GM21737 (cell line): ENCODE measurements around the gene ABHD1.
"Not testable (repeated sequence)": the region's sequence is repeated elsewhere in the genome, so short reads cannot be mapped to it uniquely, and the experiment has no call there.

ENCODE experiments used
- ATAC-seq: cut with Tn5 transposase; IDR thresholded peaks from one replicate; pipeline ENCODE4 v1.9.1; 2021; ENCODE audit warnings: mild to moderate bottlenecking, moderate library complexity; ENCODE audit not compliant: unreplicated experiment

The ABHD1 gene

DNA sequence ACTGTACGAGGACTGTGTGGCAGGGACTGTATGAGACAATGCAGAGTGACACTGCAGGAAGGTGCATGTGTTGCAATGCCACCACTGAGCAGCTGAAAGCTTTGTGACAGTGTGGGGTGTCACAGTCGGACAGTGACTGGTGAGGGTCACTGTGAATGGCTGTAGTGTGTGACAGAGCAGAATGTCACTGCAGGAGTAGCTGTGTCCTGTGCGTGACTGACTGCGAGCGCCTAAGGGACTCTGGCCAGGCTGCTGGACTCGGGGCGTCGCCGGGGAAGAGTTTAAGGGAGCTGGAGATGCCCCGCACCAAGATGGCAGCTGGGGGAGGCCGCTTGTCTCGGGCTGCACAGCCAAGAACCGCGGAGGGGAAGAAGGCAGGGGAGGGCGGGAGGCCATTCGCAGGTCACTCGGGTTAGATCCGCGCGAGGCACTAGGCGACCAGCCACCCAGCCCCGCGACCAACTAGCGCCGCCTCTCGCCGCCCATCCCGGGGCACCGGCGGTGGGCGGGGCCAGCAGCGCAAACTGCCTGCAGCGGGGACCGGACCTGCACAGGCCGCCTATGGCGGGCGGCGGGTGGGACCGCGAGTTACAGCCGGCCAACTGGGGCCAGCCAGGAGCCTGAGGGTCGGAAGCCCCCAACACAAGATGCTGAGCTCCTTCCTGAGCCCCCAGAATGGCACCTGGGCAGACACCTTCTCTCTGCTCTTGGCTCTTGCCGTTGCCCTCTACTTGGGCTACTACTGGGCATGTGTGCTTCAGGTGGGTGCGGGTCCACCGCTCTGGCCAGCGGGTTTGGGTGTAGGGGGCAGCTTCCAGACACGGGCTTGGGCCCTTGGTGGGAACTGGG is at the start of gene ABHD1:
Gene ABHD1, plus strand, starts transcription at position 514 of the 849 bp plus-strand sequence. Its CDS starts 134 bp downstream, at position 648.
- peak; percentile 71 for ATAC-seq

DNA sequence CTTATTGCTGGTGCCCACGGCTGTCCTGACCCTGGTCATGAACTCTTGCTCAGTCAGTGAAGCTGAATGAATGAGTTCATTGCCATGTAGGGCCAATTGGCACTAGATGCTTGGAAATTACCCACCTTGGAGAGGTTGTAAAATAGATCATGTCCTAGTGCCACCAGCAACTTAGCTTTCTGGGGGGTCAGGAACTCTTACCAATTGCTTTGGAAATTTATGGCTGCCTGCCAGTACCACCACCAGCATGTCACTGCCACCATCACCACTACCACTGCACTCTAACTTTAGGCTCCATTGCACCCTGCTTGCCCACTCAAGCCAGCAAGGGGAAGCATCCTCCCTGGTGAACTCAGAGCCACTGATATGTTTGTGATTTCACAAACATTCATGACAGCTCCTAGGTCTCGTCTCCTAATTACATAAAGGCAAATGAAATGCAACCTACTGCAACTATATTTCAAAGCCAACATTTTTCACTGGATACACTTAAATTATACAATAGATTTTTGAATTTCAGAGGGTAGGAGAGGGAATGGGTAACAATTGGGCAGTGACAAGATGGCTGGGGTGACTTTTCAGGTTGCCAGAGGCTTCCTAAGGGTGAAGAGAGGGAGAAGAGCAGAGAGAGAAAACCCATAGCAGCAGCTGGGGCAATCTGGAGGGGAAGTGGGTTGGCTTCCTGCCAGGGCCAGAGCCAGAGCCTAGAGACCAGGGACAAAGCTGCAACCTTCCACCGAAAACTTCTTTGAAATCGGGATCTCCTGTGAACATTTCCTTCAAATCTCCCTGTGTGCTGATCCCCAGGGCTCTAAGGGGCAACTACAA is 48.7 kb upstream of the ABHD1 start:
- ATAC-seq, result no peak

DNA sequence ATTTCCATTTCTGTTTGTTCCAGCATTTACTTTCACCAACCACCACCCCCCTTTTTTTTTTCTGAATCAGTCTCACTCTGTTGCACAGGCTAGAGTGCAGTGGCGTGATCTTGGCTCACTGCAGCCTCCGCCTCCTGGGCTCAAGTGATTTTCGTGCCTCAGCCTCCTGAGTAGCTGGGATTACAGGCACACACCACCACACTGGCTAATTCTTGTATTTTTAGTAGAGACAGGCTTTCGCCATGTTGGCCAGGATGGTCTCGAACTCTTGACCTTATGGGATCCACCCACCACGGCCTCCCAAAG is 48.1 kb upstream of the ABHD1 start:
- not testable (repeated sequence) for ATAC-seq

DNA sequence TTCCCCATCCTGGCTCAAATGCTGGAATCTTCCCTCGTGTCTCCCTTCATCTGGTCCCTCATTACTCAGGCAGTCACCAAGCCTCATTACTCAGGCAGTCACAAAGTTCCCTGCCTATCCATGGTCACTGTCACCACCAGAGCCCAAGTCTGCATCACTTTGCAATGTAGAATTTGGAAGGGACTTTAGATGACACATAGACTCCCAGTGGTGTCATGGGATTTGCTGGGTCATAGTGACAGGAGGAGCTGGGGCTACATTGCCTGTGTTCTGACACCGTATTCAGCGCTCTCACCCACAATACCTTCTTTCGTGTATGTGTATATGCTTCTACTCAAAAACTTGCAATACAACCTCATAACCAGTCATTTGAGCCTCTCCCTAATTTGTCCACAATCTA is 47.3 kb upstream of the ABHD1 start:
- no peak for ATAC-seq

DNA sequence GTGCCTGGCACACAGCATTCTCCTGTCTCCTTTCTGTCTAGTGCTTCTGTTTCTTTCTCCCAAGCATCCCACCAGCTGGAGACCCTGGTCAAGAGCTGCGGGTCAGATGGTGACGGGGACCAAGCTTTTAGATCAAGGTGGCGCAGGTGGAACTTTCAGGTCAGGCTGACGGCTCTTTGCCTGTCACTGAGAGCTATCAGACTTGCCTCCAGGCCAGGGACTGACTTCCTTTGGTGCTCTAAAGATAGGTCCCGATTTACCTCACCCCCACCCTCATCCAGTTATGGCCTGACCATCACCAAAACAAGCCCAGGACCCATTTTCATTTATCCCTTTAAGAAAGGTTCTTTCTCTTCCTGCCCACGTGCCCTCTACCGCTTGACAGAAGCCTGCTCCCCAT is 46.4 kb upstream of the ABHD1 start:
- ATAC-seq, result no peak

DNA sequence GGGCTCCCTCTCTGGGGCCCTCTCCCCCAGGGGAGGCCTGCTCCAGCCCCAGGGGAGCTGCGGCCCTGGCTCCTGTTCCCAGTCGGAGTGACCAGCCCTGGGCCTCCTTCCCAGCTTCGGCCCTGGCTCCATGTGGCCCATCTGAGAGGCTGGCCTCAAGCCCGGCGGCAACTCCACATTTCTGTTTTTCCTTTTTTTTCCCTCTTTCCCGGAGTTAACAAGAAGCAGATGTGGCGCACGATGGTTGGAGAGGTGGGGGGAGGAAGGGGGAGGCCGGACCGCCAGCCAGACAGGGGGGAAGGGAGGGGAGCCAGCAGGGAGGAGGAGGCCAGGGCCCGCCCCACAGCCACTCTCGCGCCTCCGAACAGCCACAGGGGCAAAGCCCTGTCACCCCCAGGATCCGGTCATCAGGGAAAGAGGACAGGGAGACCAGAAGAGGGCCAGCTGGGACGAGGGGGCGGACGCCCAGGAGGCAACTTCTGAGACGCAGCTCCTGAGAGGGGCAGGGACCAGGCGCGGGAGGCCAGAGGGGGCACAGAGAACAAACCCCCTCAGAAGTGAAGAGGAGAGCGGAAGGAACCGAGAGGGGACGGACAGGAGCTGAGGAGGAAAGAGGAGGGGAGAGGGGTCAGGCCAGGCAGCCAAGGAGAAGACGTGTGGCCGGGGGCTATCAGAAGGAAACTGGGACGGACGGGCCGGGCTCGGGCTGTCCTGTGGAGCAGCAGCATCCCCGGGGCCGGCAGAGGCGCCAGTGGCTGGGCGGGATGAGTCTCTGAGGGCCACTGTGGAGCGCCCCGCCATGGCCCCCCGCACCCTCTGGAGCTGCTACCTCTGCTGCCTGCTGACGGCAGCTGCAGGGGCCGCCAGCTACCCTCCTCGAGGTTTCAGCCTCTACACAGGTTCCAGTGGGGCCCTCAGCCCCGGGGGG is 45.1 kb upstream of the ABHD1 start, which contains the start of gene EMILIN1:
Gene EMILIN1, plus strand, starts transcription at position 349 of the 928 bp plus-strand sequence. Its CDS starts 451 bp downstream, at position 800.
- no peak for ATAC-seq

DNA sequence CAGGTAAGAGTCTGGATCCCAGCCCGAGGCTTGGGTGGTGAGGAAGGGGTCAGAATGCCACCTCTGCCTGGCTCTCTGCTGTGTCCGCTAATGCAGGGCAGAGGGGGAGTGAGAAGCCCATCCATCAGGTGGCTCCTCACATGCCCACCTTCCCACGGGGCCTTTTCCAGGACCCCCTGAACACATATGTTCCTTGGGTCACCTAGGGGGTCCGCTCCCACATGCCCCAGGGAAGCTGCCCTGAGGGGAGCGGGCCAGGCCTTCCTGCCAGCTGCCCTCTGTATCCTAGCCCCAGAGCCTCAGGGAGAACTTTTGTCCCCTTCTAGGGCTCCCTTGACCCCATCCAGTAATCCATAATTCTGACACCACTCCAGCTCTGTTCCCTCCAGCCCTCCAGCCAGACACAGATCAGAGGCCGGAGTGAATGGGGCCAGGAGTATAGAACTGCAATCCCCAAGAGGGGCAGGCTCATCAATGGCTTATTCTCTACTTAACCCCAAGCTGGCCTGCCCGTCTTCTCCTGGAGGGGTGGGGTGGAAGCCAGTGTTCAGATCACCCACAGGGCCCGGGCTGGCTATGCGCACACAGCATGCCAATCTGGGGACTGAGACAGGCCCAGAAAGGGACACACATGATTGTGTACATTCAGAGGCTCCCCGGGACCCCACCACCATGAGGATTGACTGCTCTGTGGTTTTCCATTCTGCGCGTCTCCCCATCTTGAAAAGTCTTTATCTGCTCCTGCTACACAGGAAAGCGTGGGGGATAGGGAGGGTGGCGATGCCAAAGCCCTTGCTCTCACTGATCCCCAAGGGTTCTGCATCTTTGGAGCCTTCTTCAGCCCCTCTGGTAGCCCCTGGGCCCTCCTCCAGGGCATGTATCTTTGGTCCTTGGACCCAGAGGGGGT is 44.1 kb upstream of the ABHD1 start:
- ATAC-seq, result no peak

DNA sequence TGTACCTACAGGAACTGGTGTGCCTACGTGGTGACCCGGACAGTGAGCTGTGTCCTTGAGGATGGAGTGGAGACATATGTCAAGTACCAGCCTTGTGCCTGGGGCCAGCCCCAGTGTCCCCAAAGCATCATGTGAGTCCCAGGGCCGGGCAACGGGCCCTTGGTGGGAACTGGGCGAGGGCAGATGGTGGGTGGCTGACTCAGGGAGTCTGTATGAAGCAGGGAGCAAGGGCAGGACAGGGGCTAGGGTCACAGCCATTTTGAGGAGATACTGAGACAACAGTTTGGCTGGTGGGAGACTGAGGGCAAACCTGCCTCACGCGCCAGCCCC is 43.5 kb upstream of the ABHD1 start:
- no peak for ATAC-seq

DNA sequence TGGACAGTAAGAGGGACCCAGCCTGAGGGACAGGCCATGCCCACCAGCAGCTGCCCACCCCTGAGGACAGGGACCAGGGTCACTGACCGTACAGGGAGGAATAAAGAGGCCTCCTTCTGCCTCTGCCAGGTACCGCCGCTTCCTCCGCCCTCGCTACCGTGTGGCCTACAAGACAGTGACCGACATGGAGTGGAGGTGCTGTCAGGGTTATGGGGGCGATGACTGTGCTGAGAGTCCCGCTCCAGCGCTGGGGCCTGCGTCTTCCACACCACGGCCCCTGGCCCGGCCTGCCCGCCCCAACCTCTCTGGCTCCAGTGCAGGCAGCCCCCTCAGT is 43.0 kb upstream of the ABHD1 start:
- ATAC-seq, result no peak

DNA sequence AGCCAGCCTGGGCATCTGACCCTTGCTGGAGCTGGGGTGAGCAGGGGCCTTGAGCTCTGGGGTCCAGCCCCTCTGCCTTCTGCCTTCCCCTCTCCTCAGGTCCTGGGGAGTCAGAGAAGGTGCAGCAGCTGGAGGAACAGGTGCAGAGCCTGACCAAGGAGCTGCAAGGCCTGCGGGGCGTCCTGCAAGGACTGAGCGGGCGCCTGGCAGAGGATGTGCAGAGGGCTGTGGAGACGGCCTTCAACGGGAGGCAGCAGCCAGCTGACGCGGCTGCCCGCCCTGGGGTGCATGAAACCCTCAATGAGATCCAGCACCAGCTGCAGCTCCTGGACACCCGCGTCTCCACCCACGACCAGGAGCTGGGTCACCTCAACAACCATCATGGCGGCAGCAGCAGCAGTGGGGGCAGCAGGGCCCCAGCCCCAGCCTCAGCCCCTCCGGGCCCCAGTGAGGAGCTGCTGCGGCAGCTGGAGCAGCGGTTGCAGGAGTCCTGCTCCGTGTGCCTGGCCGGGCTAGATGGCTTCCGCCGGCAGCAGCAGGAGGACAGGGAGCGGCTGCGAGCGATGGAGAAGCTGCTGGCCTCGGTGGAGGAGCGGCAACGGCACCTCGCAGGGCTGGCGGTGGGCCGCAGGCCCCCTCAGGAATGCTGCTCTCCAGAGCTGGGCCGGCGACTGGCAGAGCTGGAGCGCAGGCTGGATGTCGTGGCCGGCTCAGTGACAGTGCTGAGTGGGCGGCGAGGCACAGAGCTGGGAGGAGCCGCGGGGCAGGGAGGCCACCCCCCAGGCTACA is 41.4 kb upstream of the ABHD1 start:
- no peak for ATAC-seq

DNA sequence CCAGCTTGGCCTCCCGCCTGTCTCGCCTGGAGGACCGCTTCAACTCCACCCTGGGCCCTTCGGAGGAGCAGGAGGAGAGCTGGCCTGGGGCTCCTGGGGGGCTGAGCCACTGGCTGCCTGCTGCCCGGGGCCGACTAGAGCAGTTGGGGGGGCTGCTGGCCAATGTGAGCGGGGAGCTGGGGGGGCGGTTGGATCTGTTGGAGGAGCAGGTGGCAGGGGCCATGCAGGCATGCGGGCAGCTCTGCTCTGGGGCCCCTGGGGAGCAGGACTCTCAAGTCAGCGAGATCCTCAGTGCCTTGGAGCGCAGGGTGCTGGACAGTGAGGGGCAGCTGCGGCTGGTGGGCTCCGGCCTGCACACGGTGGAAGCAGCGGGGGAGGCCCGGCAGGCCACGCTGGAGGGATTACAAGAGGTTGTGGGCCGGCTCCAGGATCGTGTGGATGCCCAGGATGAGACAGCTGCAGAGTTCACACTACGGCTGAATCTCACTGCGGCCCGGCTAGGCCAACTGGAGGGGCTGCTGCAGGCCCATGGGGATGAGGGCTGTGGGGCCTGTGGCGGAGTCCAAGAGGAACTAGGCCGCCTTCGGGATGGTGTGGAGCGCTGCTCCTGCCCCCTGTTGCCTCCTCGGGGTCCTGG is 40.7 kb upstream of the ABHD1 start:
- no peak for ATAC-seq

DNA sequence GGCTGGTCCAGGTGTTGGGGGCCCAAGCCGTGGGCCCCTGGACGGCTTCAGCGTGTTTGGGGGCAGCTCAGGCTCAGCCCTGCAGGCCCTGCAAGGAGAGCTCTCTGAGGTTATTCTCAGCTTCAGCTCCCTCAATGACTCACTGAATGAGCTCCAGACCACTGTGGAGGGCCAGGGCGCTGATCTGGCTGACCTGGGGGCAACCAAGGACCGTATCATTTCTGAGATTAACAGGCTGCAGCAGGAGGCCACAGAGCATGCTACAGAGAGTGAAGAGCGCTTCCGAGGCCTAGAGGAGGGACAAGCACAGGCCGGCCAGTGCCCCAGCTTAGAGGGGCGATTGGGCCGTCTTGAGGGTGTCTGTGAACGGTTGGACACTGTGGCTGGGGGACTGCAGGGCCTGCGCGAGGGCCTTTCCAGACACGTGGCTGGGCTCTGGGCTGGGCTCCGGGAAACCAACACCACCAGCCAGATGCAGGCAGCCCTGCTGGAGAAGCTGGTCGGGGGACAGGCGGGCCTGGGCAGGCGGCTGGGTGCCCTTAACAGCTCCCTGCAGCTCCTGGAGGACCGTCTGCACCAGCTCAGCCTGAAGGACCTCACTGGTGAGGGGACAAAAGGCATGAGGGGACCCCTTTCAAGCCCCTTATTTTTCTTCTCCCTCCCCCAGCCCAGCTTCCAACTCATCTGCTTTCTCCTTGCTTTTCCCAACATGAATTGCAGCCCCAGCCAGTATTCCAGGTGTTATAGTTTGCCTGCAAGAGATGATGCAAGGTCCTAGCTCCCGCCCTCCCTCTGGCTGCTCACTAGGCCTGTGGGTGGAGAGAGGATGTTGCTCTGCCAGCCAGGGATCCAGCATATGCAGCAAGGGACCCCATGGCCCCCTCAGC is 40.0 kb upstream of the ABHD1 start:
- no peak for ATAC-seq

DNA sequence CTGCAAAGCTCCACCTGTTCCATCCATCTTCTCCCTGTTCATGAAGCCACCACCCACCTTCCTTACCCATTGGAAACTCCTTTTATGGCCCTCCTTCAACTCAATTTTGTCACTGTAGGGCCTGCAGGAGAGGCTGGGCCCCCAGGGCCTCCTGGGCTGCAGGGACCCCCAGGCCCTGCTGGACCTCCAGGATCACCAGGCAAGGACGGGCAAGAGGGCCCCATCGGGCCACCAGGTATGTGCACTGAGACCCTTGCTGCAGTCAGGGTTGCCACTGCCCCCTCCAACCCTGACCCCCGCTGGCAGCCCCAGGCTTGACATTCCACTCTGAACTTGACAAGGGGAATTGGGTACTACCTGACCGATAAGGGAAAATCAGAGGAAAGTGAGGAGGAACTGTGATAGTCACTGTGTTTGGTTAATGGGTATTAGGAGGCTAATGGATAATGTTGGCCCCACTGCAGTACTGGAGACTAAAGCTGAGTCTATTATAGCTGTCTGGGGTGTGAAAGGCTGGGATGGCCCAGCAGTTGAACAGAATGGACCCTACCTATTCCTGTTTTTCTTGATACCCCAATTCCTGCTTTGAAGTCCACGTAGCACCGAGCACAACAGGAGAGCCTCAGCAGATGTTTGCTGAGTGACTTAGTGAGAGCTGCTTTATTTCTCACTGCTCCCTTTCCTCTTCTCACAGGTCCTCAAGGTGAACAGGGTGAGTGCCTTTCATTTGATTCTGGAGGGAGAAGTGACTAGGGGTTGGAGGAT is 39.1 kb upstream of the ABHD1 start:
- no peak for ATAC-seq

DNA sequence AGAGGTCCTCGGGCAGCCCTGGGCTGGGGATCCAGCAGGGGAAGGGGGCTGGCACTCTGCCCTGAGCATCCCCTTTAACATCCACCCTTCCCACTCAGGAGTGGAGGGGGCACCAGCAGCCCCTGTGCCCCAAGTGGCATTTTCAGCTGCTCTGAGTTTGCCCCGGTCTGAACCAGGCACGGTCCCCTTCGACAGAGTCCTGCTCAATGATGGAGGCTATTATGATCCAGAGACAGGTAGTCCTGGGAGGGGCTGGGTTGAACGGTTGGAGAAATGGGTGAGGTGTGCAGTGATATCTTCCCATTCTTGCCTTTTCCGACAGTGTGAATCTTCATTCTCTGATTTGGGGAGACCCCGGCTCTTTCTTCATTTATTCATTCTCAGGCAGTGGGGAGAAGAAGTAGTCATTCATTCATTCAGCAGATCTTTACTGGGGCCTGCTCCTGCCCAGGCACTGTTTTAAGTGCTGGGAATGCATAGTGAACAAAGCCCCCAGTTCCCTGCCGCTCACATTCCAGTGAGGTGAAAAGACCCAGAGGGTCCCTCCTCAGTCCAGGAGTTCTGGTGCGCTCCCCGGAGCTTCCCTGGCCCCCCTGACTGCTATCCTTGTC is 38.4 kb upstream of the ABHD1 start:
- no peak for ATAC-seq

DNA sequence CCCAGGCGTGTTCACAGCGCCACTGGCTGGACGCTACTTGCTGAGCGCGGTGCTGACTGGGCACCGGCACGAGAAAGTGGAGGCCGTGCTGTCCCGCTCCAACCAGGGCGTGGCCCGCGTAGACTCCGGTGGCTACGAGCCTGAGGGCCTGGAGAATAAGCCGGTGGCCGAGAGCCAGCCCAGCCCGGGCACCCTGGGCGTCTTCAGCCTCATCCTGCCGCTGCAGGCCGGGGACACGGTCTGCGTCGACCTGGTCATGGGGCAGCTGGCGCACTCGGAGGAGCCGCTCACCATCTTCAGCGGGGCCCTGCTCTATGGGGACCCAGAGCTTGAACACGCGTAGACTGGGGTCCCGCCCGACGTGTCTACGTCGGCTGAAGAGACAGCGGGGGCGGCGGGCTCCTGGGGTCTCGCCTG is 37.9 kb upstream of the ABHD1 start:
- ATAC-seq, result peak; percentile 11

DNA sequence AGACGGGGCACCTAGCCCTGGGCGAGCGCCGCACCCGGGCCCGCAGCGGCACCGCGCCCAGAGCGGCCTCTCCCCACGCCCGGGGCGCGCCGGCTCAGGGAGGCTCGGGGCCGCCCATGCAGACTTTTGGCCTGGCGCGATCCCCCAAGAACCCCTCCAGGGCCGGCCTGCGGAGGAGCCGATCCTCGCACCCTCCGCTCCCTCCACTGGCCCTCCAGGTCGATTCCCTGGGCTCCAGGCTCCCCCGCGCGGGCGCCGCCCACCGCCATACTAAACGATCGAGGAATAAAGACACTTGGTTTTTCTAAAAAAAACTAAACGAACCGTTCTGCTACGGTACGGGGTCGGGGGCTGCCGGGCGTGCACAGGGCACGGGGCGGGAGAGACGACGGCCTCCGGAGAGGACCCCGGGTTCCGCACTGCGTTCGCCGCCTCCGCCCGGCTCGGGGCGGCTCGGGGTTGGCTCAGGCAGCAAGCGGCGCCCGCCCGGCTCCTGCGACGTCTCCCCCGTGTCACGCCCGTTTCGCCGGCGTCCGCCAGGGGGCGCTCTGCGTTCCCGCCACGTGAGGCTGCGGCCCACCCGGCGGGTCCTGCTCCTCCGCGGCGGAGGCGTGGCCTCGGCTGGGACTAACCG is 37.4 kb upstream of the ABHD1 start:
- ATAC-seq, result peak; percentile 68
